NT2/D1 (cell line): ENCODE measurements around the gene HS2ST1.

Experiments used
- DNase-seq: peaks from one replicate; pipeline ENCODE4 v3.0.0-alpha.2; 2011; ENCODE audit warnings: low read depth, low spot score
- H3K27me3 ChIP-seq: 2 replicates; pipeline ENCODE4 v1.6.0; 2011; ENCODE audit warnings: mild to moderate bottlenecking; ENCODE audit not compliant: insufficient read length, insufficient read depth
- H3K36me3 ChIP-seq: 2 replicates; pipeline ENCODE4 v1.6.1; 2011; ENCODE audit warnings: mild to moderate bottlenecking, low read length, mixed read lengths; ENCODE audit not compliant: insufficient read depth, insufficient read length
- H3K4me1 ChIP-seq: 2 replicates; pipeline ENCODE4 v1.5.1; 2011; ENCODE audit not compliant: insufficient read depth, insufficient read length
- H3K4me3 ChIP-seq: 2 replicates; pipeline ENCODE4 v1.5.1; 2011; ENCODE audit warnings: low read depth; ENCODE audit not compliant: insufficient read length
- H3K9ac ChIP-seq: 2 replicates; pipeline ENCODE4 v1.6.0; 2011; ENCODE audit warnings: low read depth; ENCODE audit not compliant: insufficient read length
- H3K9me3 ChIP-seq: 2 replicates; pipeline ENCODE4 v1.5.1; 2011; ENCODE audit warnings: mild to moderate bottlenecking, low read length; ENCODE audit not compliant: insufficient read depth
- SUZ12 ChIP-seq: IDR thresholded peaks from 2 replicates; pipeline ENCODE4 v1.6.1; 2011; ENCODE audit not compliant: insufficient read length, insufficient read depth; ENCODE audit errors: extremely low read depth
- YY1 ChIP-seq: IDR thresholded peaks from 2 replicates; pipeline ENCODE4 v1.6.1; 2011; ENCODE audit not compliant: insufficient read length, insufficient read depth
- ZNF274 ChIP-seq: IDR thresholded peaks from 2 replicates; pipeline ENCODE4 v1.6.1; 2011; ENCODE audit warnings: mild to moderate bottlenecking, low read depth, low read length

Gene HS2ST1

GRCh38 chr1:86940599-86940998 is 26.2 kb downstream of the HS2ST1 start:
- DNase-seq: no peak
- TF ChIP-seq SUZ12 (no peak), ZNF274 (no peak), YY1 (no peak)
- H3K9ac ChIP-seq: no peak overlapping the region

DNA sequence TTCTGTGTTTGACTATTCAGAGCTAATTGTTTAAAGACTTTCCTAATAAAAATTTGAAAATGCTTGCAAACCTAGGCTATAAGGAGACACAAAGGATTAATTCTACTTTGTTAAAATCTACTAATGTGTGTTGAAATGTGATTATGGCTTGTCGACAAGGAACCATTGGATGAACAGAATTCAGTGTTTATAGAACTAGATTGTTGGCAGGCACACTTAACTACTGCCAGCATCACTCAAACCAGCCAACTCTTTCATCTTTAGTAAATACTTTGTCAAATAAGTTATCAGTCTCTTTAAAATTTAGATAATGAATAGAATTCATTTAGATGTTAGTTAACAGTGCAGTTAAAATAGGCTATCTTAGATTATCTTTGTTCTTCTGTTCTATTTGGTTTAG is 27.6 kb downstream of the HS2ST1 start:
- Histone ChIP-seq H3K4me3 (no peak overlapping the region), H3K9ac (no peak overlapping the region), H3K9me3 (no peaks in the 10 kb centered on the region), H3K27me3 (no peaks in the 10 kb centered on the region), H3K4me1 (no peaks in the 10 kb centered on the region), H3K36me3 (no peaks in the 10 kb centered on the region)
- no peak for DNase-seq
- TF ChIP-seq SUZ12: no peak
- no peak for TF ChIP-seq YY1
- no peak for TF ChIP-seq ZNF274

More at GRCh38 chr1:86940599-86940998, 26.2 kb downstream of the HS2ST1 start:
- H3K4me1 ChIP-seq: no peaks in the 10 kb centered on the region
- H3K4me3 ChIP-seq: no peak overlapping the region
- H3K9me3 ChIP-seq: no peaks in the 10 kb centered on the region
- H3K27me3 ChIP-seq: no peaks in the 10 kb centered on the region
- H3K36me3 ChIP-seq: no peaks in the 10 kb centered on the region

- DNase-seq: no peak
- H3K27me3 ChIP-seq: no peaks in the 10 kb centered on the region
Observed at GRCh38 chr1:86942743-86943142, 28.3 kb downstream of the HS2ST1 start.

DNA sequence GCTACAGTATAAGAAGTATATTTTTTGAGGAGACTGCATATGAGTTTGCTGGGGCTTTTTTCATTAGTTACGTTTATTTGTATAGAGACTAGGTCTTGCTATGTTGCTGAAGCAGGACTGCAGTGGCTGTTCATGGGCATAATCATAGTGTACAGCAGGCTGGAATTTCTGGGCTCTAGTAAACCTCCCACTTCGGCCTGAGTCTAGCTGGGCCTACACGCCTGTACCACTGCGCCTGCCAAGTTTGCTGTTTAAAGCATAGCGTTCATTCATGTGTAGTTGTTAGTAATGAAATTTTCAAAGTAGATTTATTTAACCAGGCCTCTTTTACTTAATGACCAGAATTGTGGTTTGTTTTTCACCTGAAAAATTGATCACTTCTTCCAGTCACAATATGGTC is 33.8 kb downstream of the HS2ST1 start:
- Histone ChIP-seq H3K9ac (no peak overlapping the region), H3K27me3 (no peaks in the 10 kb centered on the region)
- DNase-seq: no peak

More at GRCh38 chr1:86942743-86943142, 28.3 kb downstream of the HS2ST1 start:
- no peaks in the 10 kb centered on the region for H3K36me3 ChIP-seq
- H3K9me3 ChIP-seq: no peaks in the 10 kb centered on the region
- no peak overlapping the region for H3K4me3 ChIP-seq
- no peak overlapping the region for H3K9ac ChIP-seq
- no peak for TF ChIP-seq SUZ12
- no peak for TF ChIP-seq ZNF274
- TF ChIP-seq YY1: no peak
- no peaks in the 10 kb centered on the region for H3K4me1 ChIP-seq

DNA sequence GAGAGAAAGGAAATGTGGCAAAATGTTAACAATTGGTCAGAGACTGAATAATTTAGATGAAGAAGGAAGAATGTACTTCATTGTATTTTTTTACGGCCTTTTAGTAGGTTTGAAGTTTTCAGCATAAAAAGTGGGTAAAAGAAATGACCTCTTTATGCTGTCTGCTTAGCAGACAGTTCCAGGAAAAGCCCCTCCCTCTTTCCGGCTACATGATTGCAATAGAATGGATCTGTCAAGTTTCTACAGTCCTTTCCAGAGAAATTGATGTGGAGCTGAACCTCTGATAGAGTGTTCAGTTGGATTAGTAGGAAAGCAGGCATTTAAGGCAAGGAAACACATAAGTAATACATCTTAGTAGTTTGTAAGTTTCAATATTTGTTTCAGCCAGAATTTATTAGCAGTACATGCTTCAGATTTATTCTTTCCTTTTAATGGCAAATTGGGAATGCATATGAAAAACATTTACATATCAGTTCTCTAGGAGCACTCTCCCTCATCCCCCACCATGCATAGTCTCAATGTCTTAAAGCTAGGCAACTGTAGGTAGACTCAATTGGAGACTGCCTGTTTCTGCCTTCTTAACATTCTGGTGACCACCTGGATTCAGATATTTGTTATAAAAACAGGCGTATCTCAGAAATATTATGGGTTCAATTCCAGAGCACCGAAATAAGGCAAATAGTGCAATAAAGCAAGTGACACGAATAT is 36.4 kb downstream of the HS2ST1 start:
- no peak for DNase-seq
- H3K4me3 ChIP-seq: no peak overlapping the region
- no peaks in the 10 kb centered on the region for H3K27me3 ChIP-seq
- H3K4me1 ChIP-seq: no peaks in the 10 kb centered on the region
- TF ChIP-seq ZNF274 (no peak), SUZ12 (no peak), YY1 (no peak)
- no peak overlapping the region for H3K9ac ChIP-seq
- no peaks in the 10 kb centered on the region for H3K36me3 ChIP-seq
- no peaks in the 10 kb centered on the region for H3K9me3 ChIP-seq

More for the DNA sequence above, 33.8 kb downstream of the HS2ST1 start:
- Histone ChIP-seq H3K4me3 (no peak overlapping the region), H3K9me3 (no peaks in the 10 kb centered on the region), H3K36me3 (no peaks in the 10 kb centered on the region), H3K4me1 (no peaks in the 10 kb centered on the region)
- no peak for TF ChIP-seq YY1
- no peak for TF ChIP-seq SUZ12
- no peak for TF ChIP-seq ZNF274

GRCh38 chr1:86951430-86951829 is 37.0 kb downstream of the HS2ST1 start:
- TF ChIP-seq ZNF274 (no peak), YY1 (no peak), SUZ12 (no peak)
- Histone ChIP-seq H3K9me3 (no peaks in the 10 kb centered on the region), H3K4me3 (no peak overlapping the region), H3K36me3 (no peaks in the 10 kb centered on the region), H3K9ac (no peak overlapping the region), H3K27me3 (no peaks in the 10 kb centered on the region), H3K4me1 (no peaks in the 10 kb centered on the region)
- no peak for DNase-seq

DNA sequence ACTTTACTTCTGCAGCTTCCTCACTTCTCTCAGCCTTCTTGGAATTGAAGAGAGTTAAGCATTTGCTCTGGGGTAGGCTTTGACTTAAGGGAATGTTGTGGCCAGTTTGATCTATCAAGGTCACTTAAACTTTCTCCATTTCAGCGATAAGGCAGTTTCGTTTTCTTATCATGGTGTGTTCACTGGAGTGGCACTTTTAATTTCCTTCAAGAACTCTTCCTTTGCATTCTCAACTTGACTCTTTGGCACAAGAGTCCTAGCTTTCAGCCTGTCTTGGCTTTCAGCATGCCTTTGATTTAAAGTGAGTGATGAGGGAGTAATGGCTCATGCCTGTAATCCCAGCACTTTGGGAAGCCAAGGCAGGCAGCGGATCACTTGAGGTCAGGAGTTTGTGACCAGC is 38.7 kb downstream of the HS2ST1 start:
- Histone ChIP-seq H3K4me3 (no peak overlapping the region), H3K9ac (no peak overlapping the region), H3K27me3 (no peaks in the 10 kb centered on the region), H3K36me3 (no peaks in the 10 kb centered on the region), H3K9me3 (no peaks in the 10 kb centered on the region), H3K4me1 (no peaks in the 10 kb centered on the region)
- no peak for TF ChIP-seq ZNF274
- TF ChIP-seq YY1: no peak
- TF ChIP-seq SUZ12: no peak
- no peak for DNase-seq
